GM19351 (cell line): ENCODE measurements around the gene SOX1.

Experiments
- ATAC-seq: cut with Tn5 transposase; IDR thresholded peaks from one replicate; pipeline ENCODE4 v1.9.1; 2021; ENCODE audit warnings: mild to moderate bottlenecking, moderate library complexity; ENCODE audit not compliant: unreplicated experiment

The SOX1 gene

GRCh38 chr13:112067116-112067741 lies at the start of gene SOX1:
Gene SOX1 (plus strand): TSS chr13:112067149. CDS start chr13:112067659, 510 bp downstream.
- no peak for ATAC-seq

GRCh38 chr13:112024577-112024976 lies 42.4 kb upstream of the SOX1 start:
- ATAC-seq, result no peak

GRCh38 chr13:112027250-112027649 lies 39.7 kb upstream of the SOX1 start:
- ATAC-seq, result no peak

GRCh38 chr13:112028481-112028880 lies 38.5 kb upstream of the SOX1 start:
- no peak for ATAC-seq

GRCh38 chr13:112029143-112029542 lies 37.8 kb upstream of the SOX1 start:
- no peak for ATAC-seq

GRCh38 chr13:112032186-112032993 lies 34.6 kb upstream of the SOX1 start:
- ATAC-seq, result no peak

GRCh38 chr13:112034231-112034630 lies 32.7 kb upstream of the SOX1 start:
- ATAC-seq, result no peak

- no peak for ATAC-seq
Measured at GRCh38 chr13:112034846-112035245, 32.1 kb upstream of the SOX1 start.

- no peak for ATAC-seq
Measured at GRCh38 chr13:112042496-112042895, 24.5 kb upstream of the SOX1 start.

GRCh38 chr13:112052213-112052612 lies 14.7 kb upstream of the SOX1 start:
- ATAC-seq, result no peak

- ATAC-seq, result no peak
Measured at GRCh38 chr13:112053167-112053743, 13.7 kb upstream of the SOX1 start.

GRCh38 chr13:112053744-112054615 lies 13.0 kb upstream of the SOX1 start:
- ATAC-seq, result no peak

- ATAC-seq, result no peak
Measured at GRCh38 chr13:112054616-112055015, 12.3 kb upstream of the SOX1 start.

GRCh38 chr13:112055036-112055914 lies 11.7 kb upstream of the SOX1 start:
- ATAC-seq, result no peak

- ATAC-seq, result no peak
Measured at GRCh38 chr13:112055915-112056269, 11.1 kb upstream of the SOX1 start.

- ATAC-seq, result no peak
Measured at GRCh38 chr13:112056284-112056727, 10.6 kb upstream of the SOX1 start.

GRCh38 chr13:112056739-112057438 lies 10.1 kb upstream of the SOX1 start:
- no peak for ATAC-seq

GRCh38 chr13:112057439-112057735 lies 9.6 kb upstream of the SOX1 start:
- ATAC-seq, result no peak

- no peak for ATAC-seq
Measured at GRCh38 chr13:112057736-112058518, 9.0 kb upstream of the SOX1 start.
